ENCODE data around the gene PEX11B. TPM values are rescaled to one million over a fixed set of nuclear protein-coding genes. Genes with fewer than 3 reads are reported as not detected.

The PEX11B gene
- total RNA-seq, 1 donor from 2014 or later: 18.7 TPM

GRCh38 chr1:145887631-145888030 is 30.9 kb downstream of the PEX11B start:
- Mint-ChIP-seq H3K4me3 (peak overlapping the region; percentile 49), H3K27ac (ENCODE audit: unreplicated experiment) (no peak overlapping the region), H3K9me3 (no peaks in the 10 kb centered on the region), H3K36me3 (ENCODE audit: low read depth) (no peaks in the 10 kb centered on the region), H3K4me1 (peaks cover 25% of the 10 kb centered on the region), H3K27me3 (ENCODE audit: low read depth) (peaks cover 55% of the 10 kb centered on the region)
- DNase-seq (ENCODE audit: low read depth, low spot score): no peak
- no peak for TF ChIP-seq CTCF (conservative IDR thresholded peaks at IDR 0.05)

GRCh38 chr1:145886816-145887215 is 31.7 kb downstream of the PEX11B start:
- Mint-ChIP-seq H3K4me3 (peak overlapping the region; percentile 84), H3K27ac (ENCODE audit: unreplicated experiment) (no peak overlapping the region), H3K27me3 (ENCODE audit: low read depth) (peaks cover 57% of the 10 kb centered on the region), H3K4me1 (peaks cover 19% of the 10 kb centered on the region), H3K36me3 (ENCODE audit: low read depth) (no peaks in the 10 kb centered on the region), H3K9me3 (no peaks in the 10 kb centered on the region)
- no peak for DNase-seq (ENCODE audit: low read depth, low spot score)
- TF ChIP-seq CTCF (conservative IDR thresholded peaks at IDR 0.05): no peak

GRCh38 chr1:145886390-145886789 is 32.1 kb downstream of the PEX11B start:
- Mint-ChIP-seq H3K27me3 (ENCODE audit: low read depth) (peaks cover 59% of the 10 kb centered on the region), H3K4me3 (peak overlapping the region; percentile 91), H3K36me3 (ENCODE audit: low read depth) (no peaks in the 10 kb centered on the region), H3K9me3 (no peaks in the 10 kb centered on the region), H3K4me1 (peaks cover 19% of the 10 kb centered on the region), H3K27ac (ENCODE audit: unreplicated experiment) (no peak overlapping the region)
- no peak for DNase-seq (ENCODE audit: low read depth, low spot score)
- TF ChIP-seq CTCF (conservative IDR thresholded peaks at IDR 0.05): no peak

- peak; percentile 73 for DNase-seq (ENCODE audit: low read depth, low spot score)
- Mint-ChIP-seq H3K9me3 (no peaks in the 10 kb centered on the region), H3K27ac (ENCODE audit: unreplicated experiment) (no peak within 1 kb of the TSS), H3K27me3 (ENCODE audit: low read depth) (peaks cover 63% of the 10 kb centered on the region), H3K4me1 (peaks cover 19% of the 10 kb centered on the region), H3K4me3 (peak within 1 kb of the TSS; percentile 91), H3K36me3 (ENCODE audit: low read depth) (no peaks in the 10 kb centered on the region)
- no peak for TF ChIP-seq CTCF (conservative IDR thresholded peaks at IDR 0.05)
These were observed 32.7 kb downstream of the PEX11B start, which contains the start of gene ANKRD35 for GRCh38 chr1:145885738-145886287. Gene ANKRD35 (minus strand): TSS chr1:145885866. CDS start chr1:145885758, 108 bp downstream.

GRCh38 chr1:145884675-145885074 is 33.8 kb downstream of the PEX11B start:
- Mint-ChIP-seq H3K27me3 (ENCODE audit: low read depth) (peaks cover 74% of the 10 kb centered on the region), H3K9me3 (no peaks in the 10 kb centered on the region), H3K4me1 (peaks cover 19% of the 10 kb centered on the region), H3K4me3 (peak overlapping the region; percentile 91), H3K36me3 (ENCODE audit: low read depth) (no peaks in the 10 kb centered on the region), H3K27ac (ENCODE audit: unreplicated experiment) (no peak overlapping the region)
- no peak for TF ChIP-seq CTCF (conservative IDR thresholded peaks at IDR 0.05)
- no peak for DNase-seq (ENCODE audit: low read depth, low spot score)

Data from neural crest cell (in vitro differentiated cells).